Activated CD8-positive, alpha-beta memory T cell treated with anti-CD3 and anti-CD28 coated beads for 48 hours (primary cell): ENCODE measurements around the gene UMAD1.

Experiments
- DNase-seq, 3 experiments: peaks; one replicate each; pipeline ENCODE4 v3.0.0-alpha.2; 2020; ENCODE audit warnings: low read depth in 2 of 3, low spot score in 2 of 3

Gene UMAD1

GRCh38 chr7:7761974-7762779, 121.6 kb downstream of the UMAD1 start:
- DNase-seq: no peak

- no peak for DNase-seq
Observed at GRCh38 chr7:7764520-7765396, 124.2 kb downstream of the UMAD1 start.

- no peak for DNase-seq
Observed at GRCh38 chr7:7765422-7765821, 124.9 kb downstream of the UMAD1 start.

DNA sequence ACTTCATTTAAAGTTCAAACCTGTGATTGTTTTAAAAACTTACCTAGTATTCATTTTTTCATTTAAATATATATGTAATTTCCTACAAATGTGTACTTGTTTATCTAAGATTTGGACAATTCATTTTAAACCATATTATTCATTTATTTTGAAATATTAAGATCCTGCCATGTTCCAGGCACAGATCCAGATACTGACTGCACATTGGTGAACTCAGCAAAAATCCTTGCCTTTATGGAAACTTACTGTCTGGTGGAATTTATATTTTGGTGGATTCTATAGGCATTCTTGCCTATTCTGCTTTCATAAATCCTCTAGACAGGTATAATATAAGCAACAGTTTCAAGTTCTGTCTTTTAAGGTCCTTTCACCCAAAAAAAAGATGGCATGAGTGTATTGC, 126.1 kb downstream of the UMAD1 start:
- DNase-seq: no peak

GRCh38 chr7:7768977-7769709, 128.6 kb downstream of the UMAD1 start:
- DNase-seq: no peak

DNA sequence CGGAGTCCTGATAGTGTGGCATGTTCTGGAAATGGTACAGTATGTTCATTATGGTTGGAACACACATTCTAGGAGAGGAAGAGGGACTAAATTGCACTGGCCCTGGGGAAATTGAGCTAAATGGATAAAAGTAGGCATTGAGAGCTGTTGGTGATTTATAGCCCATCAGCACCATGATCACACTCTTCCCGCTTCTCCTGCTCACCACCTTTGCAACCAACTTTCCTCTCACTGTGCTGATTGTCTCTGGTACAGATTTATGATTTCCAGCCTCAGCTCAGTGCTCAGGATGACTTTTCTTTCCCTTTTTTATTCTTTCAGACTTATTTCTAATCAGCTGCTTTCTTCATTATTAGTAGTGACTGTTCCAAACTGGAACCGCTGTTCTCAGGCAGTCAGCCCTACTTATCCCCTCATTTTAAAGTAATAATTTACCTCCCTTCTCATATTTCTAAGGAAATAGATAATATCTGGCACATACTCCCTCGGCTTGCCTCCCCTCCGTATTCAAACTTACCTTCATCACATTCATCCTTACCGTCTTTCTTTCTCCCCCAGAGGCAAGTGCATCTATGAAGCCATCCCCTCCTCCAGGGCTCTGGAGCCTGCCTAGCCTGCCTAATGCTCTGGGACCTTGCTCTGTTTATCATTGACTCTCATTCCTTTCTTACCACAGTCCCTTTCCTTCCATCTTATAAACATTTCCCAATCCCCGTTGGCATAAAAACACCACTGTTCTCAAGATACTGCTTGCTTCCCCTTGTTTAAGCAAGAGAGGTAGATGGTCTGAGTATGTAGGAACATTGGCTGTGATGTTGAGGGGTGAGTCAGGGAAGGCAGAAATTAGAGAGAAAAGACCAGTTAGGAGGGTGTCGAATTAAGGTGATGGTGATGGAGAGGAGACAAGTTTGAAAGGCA, 129.4 kb downstream of the UMAD1 start:
- no peak for DNase-seq

DNA sequence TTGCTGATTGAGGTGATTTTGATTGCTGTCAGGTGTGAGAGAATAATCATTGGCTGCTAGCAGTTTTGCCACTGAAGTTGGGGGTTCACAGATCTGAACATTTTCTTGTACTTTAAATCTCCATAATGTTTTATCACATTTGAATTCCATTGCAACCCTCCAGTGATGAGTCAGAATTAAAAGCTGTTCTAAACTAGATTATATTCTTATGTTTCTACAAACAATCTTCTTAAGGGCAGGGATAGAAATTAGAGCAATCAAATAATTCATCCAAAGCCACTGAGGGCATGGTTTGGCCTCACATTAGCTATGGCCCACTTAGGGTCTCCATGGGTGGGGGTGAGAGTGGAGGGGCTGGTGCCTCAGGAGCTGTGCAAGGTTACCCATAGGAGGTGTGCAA, 130.9 kb downstream of the UMAD1 start:
- DNase-seq: no peak

DNA sequence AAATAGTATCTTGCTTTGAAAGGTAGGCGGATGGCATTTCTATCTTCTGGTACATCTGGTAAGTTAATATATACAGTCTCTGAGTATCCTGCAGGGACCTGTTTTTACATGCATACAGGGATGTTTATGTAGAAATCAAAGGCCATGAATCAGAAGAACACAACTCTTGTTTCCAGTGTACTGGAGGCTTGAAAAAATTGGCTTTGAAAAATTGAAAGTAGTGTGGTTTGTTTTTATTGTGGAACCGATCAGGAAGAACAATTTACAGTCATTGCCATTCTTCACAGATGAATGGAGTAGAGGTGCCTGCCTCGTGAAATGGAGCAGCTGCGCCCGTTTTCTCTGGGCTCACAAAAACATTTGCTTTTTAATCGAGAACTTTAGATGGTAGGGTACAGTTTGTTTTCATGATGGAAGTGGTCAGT, 131.9 kb downstream of the UMAD1 start:
- no peak for DNase-seq

- DNase-seq: no peak
Observed at GRCh38 chr7:7773334-7774309, 133.1 kb downstream of the UMAD1 start.

DNA sequence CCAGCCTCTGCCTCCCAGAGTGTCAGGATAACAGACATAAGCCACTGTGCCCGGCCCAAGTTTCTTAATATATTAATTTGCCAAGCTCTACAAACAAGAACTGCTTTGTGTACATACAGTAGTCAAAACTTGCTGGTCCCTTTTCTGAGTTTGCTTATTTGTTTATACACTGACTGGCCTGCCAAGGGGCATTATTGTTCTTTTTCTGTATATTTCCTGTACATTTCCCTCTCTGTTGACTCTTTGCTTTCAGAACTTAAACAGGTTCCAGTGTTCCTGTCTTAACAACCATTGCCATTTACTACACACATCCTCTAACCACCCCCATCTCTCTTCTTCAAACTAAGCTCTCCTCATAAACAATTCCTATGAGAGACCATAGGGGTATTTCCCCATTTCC, 139.3 kb downstream of the UMAD1 start:
- no peak for DNase-seq

DNA sequence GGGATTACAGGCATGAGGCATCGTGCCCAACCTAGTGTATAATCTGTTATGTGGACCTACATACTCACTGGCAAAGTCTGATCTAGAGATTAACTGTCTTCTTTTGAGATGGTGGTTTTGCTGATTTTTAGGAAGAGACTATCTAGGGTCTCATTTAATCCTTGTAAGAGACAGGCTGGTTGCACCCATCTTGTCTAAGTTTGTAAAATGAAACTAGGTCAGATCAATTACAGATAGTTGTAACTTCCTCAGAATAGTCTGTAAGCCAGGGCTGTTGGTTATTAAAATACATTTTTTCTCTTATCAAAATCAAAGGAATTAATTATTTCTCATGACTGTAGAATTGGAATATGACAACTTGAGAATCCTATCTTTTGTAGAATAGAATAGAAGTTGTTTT, 142.4 kb downstream of the UMAD1 start:
- no peak for DNase-seq

DNA sequence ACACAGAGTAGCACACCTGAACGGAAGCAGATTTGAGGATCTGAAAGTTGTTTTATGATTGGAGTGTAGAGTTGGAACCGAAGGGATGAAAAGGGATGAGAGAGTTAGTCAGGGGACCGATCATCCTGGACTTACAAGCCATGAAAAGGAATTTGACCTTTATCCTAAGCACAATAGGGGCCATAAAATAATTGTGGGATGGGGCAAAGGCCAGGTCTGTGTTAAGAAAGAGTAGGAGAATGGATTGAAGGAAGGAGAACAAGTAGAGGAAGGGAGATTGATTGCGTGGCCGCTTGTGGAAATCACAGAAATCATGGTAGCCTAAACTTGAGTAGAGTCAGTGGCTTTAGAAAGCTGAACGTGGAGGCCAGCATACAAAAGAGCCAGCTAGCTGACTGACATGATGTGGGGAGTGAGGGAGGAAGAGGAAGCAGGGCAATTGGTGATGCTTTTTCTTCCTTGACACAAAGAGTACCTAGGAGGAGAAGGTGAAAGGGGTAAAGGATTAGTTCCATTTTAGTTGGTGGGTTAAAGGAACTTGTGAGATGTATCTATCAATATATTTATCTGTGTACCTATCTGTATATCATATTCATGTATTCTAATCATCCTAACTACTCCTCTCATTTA, 144.9 kb downstream of the UMAD1 start:
- DNase-seq: no peak

GRCh38 chr7:7786595-7786994, 146.0 kb downstream of the UMAD1 start:
- DNase-seq: no peak

DNA sequence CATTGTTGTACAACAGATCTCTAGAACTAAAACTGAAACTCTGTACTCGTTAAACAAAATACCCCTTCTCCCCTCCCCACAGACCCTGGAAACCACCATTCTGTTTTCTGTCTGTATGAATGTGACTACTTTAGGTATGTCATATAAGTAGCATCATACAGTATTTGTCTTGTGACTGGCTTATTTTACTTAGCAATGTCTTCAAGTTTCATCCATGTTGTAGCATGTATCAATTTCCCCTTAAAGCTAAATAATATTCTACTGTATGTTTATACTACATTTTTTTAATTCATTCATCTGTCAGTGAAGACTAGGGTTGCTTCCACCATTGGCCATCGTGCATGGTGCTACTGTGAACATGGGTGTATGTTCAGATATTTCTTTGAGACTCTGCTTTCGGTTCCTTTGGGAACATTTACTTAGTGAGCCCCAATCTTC, 149.0 kb downstream of the UMAD1 start:
- DNase-seq: no peak

GRCh38 chr7:7790041-7790741, 149.6 kb downstream of the UMAD1 start:
- no peak for DNase-seq

DNA sequence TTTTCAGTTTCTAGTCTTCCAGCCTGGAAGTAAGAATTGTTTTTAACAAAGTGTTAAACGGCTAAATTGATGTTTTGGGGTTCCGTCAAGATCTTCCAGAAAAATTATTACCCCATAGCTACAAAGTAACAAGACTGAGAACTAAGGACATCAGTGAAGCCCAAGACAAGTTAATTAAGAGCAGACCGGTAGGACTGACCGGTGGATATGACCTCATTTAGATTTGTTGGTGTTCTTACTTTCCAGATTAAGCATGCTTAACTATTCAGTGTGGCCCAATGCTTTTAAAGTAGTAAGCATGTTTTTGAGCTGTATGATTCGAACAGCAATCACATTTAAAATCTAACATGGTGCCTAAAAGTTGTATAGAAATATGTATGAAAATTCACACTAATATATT, 151.0 kb downstream of the UMAD1 start:
- no peak for DNase-seq

- no peak for DNase-seq
Observed at GRCh38 chr7:7792056-7792455, 151.5 kb downstream of the UMAD1 start.

- DNase-seq: no peak
Observed at GRCh38 chr7:7793249-7793648, 152.7 kb downstream of the UMAD1 start.
